Right lobe of liver (tissue), 6 donors: Measurements from ENCODE around the gene TUBB2B. TPM values are rescaled to one million over a fixed set of nuclear protein-coding genes. Genes with fewer than 3 reads are reported as not detected.

Source experiments
- ATAC-seq, 4 donors: fragments of 200-7000 bp; cut with Tn5 transposase; one replicate each; pipeline ENCODE4 v1.9.1; 2020; ENCODE audit warnings: mild to moderate bottlenecking in 4 of 4, moderate library complexity in 4 of 4
- DNase-seq, 3 donors: peaks; one replicate each; pipeline ENCODE4 v3.0.0-alpha.2; 2020
- H3K27ac ChIP-seq, 3 donors: fragments of 200-600 bp; one replicate each; pipeline ENCODE4 v1.8.0; 2022
- H3K27me3 ChIP-seq, 2 donors: fragments of 200-600 bp; one replicate each; pipeline ENCODE4 v1.8.0; 2022
- H3K36me3 ChIP-seq, 4 donors: fragments of 200-600 bp; sonication (generic) in 1 of 4; one replicate each; pipeline versions ENCODE4 v1.5.1 to v1.8.0; 2017 to 2022; ENCODE audit warnings: control low read depth in 1 of 4
- H3K4me1 ChIP-seq, 4 donors: fragments of 200-600 bp; sonication (generic) in 1 of 4; one replicate each; pipeline versions ENCODE4 v1.5.1 to v1.8.0; 2017 to 2022; ENCODE audit warnings: control low read depth in 1 of 4
- H3K4me3 ChIP-seq, 3 donors: fragments of 200-600 bp; one replicate each; pipeline ENCODE4 v1.8.0; 2022
- H3K9me3 ChIP-seq, 4 donors: fragments of 200-600 bp; sonication (generic) in 1 of 4; one replicate each; pipeline versions ENCODE4 v1.5.1 to v1.8.0; 2017 to 2022; ENCODE audit warnings: control low read depth in 1 of 4
- POLR2A ChIP-seq: fragments of 450-650 bp; IDR thresholded peaks from one replicate; pipeline ENCODE4 v1.6.1; 2017; ENCODE audit warnings: antibody characterized with exemption, mild to moderate bottlenecking
- WGBS: methylation state at CpG from one replicate; pipeline ENCODE4 v1.1.6; 2018; ENCODE audit warnings: low coverage, low lambda C conversion rate; ENCODE audit not compliant: insufficient coverage; ENCODE audit errors: missing lambda C conversion rate; 5-methylcytosine and 5-hydroxymethylcytosine counted together
- intact Hi-C, 2 donors: fragments of 100-400 bp; cut with DNase I; formaldehyde crosslinking; loops; one replicate each; pipeline versions ENCODE4 v1.11.2 to v1.14.1; 2022
- total RNA-seq, 6 experiments: library from RNA; depleted of rRNA in 2 of 6; stranded (reverse); fragments of >200 nt in 2 of 6; fragmentation: NEBNext Ultra II Directional in 3 of 6; extraction: Animal tissue kit (Norgen Biotek cat#: 25700) in 3 of 6; gene quantifications; one replicate each; pipeline versions ENCODE4 v1.1.0 to v1.2.4, GENCODE V29; 2016 to 2023
- TF ChIP-seq, protein P1 (sequence below), 4 donors: fragments of 200-600 bp in 3 of 4; fragments of 450-650 bp in 1 of 4; IDR thresholded peaks; one replicate each; pipeline versions ENCODE4 v1.5.1 to v1.8.0; 2016 to 2022; ENCODE audit warnings: antibody characterized with exemption in 4 of 4, mild to moderate bottlenecking in 2 of 4
- donor health status: DM: no; HTN: yes; CAD: no.
- donor health status: DM: no; HTN: no; CAD: no.
- donor health status: DM: no; HTN: no; CAD: no.
- donor health status: DM: no; HTN: yes; CAD: no.
- donor health status: DM: no; HTN: yes; CAD: no.

The TUBB2B gene
- total RNA-seq, 6 experiments from 2014 or later, result 1.0 to 3.9 (median 2.5) TPM

DNA sequence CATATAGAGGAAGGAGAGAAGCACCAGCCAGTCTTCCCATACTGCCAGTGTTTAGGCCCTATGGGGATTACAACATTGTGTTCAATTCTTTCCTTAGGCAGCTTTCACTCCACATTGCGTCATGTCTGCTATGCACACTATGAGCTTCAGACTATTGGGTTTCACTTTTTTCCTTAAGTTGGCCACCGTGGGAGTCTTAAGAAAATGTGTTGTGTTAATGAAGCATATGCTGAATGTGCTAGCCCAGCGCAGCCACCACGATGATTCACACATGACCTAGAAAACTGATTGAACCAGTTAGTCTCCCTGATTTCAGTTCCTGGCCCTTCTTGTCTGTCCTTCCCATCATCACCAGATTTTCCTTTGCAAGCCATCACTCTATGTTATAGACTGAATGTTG, 21.5 kb downstream of the TUBB2B start:
- 93% methylated on average over 3 of the region's 4 CpGs for WGBS
- H3K27me3 ChIP-seq, result no peaks in the 10 kb centered on the region
- H3K9me3 ChIP-seq, result no peaks in the 10 kb centered on the region
- no peaks in the 10 kb centered on the region for H3K4me1 ChIP-seq
- H3K36me3 ChIP-seq, result no peaks in the 10 kb centered on the region
- H3K27ac ChIP-seq, result no peak overlapping the region
- TF ChIP-seq POLR2A, result no peak
- TF ChIP-seq, protein P1, sequence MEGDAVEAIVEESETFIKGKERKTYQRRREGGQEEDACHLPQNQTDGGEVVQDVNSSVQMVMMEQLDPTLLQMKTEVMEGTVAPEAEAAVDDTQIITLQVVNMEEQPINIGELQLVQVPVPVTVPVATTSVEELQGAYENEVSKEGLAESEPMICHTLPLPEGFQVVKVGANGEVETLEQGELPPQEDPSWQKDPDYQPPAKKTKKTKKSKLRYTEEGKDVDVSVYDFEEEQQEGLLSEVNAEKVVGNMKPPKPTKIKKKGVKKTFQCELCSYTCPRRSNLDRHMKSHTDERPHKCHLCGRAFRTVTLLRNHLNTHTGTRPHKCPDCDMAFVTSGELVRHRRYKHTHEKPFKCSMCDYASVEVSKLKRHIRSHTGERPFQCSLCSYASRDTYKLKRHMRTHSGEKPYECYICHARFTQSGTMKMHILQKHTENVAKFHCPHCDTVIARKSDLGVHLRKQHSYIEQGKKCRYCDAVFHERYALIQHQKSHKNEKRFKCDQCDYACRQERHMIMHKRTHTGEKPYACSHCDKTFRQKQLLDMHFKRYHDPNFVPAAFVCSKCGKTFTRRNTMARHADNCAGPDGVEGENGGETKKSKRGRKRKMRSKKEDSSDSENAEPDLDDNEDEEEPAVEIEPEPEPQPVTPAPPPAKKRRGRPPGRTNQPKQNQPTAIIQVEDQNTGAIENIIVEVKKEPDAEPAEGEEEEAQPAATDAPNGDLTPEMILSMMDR (IDR thresholded peaks at IDR 0.05), result no peak
- no peak overlapping the region for H3K4me3 ChIP-seq
- intact Hi-C loops, result no loop called here
- no peak for ATAC-seq
- no peak for DNase-seq

DNA sequence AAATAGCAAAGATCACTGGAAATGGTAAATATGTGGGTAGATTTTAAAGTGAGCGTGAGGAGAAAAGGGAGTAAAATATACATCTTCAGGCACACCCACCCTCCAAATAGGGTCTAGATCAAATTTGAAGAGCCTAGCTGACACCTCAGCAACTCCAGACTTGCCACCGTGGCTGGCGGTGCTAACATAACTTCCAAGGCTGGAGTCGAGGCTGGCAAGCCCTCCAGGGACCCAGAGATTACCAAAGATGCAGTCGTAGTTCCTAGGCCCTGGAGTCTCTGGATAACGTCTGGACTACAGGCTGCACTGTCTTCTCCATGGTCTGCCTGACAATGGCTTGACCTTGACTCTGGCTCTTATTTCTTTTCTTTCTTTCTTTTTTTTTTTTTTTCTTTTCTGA, 22.5 kb downstream of the TUBB2B start:
- no peaks in the 10 kb centered on the region for H3K27me3 ChIP-seq
- no peak overlapping the region for H3K27ac ChIP-seq
- TF ChIP-seq, protein P1 (IDR thresholded peaks at IDR 0.05), result no peak
- TF ChIP-seq POLR2A, result no peak
- no peak overlapping the region for H3K4me3 ChIP-seq
- ATAC-seq (no peak), DNase-seq (no peak)
- no peaks in the 10 kb centered on the region for H3K36me3 ChIP-seq
- no peaks in the 10 kb centered on the region for H3K4me1 ChIP-seq
- H3K9me3 ChIP-seq, result no peaks in the 10 kb centered on the region
- intact Hi-C loops, result no loop called here
- WGBS, result 84% methylated on average over 2 of the region's 6 CpGs

DNA sequence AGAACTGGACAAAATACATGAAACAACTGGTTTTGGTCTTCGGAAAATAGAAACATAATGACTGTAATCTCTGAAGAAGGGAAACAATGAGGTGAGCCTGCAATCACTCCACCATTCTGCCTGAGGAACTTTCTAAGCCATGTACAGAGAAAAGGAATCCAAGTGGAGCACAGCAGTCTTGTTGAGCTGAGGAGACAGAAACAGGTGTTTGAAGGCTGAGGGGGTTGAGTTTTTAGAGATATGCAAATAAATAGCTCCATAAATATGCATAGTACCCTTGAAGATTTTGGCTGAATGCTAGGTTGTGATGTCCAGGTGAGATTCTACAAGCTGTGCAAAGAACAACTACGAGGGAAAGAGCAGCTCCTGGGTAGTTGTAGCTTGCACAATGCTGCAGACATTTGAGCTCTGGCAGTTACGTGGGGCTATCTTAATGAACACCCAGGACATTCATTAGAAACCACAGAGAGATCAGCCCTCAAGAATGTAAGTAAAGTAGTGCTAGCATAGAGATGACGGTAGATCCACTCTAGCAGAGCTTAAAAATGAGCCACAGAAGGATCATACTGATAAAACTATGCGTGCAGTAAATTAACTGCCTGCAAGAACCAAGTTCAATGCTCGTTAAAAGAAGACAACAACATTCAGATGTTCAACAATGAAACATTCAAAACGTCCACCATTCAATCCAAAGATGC, 24.3 kb downstream of the TUBB2B start:
- H3K9me3 ChIP-seq, result no peaks in the 10 kb centered on the region
- intact Hi-C loops, result no loop called here
- no peaks in the 10 kb centered on the region for H3K36me3 ChIP-seq
- WGBS, result 60% methylated on average over 7 of the region's 7 CpGs
- DNase-seq (no peak), ATAC-seq (no peak)
- no peak for TF ChIP-seq POLR2A
- TF ChIP-seq, protein P1 (IDR thresholded peaks at IDR 0.05), result no peak
- no peak overlapping the region for H3K27ac ChIP-seq
- no peaks in the 10 kb centered on the region for H3K27me3 ChIP-seq
- H3K4me3 ChIP-seq, result no peak overlapping the region
- no peaks in the 10 kb centered on the region for H3K4me1 ChIP-seq

DNA sequence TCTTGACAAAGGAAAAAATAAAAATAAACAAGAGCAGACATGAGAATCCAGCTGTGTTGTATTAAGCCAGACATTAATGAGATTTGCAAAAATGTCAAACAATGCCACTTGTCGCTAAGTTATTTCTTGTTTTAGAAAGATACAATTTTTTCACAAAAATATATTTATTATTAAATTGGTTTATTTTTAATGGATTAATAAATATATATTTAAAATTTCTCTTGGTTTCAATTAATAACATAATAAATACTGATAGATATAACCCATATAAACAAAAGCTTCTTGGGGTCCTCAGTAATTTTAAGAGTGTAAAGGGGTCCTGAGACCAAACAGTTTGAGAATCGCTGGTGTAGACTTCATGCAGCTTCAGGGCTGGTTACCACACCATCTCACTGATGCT, 26.1 kb downstream of the TUBB2B start:
- H3K4me3 ChIP-seq, result no peak overlapping the region
- WGBS, result 83% methylated on average over 2 of the region's 2 CpGs
- ATAC-seq (no peak), DNase-seq (no peak)
- no peaks in the 10 kb centered on the region for H3K9me3 ChIP-seq
- H3K27me3 ChIP-seq, result no peaks in the 10 kb centered on the region
- H3K36me3 ChIP-seq, result no peaks in the 10 kb centered on the region
- H3K27ac ChIP-seq, result no peak overlapping the region
- intact Hi-C loops, result no loop called here
- TF ChIP-seq, protein P1 (IDR thresholded peaks at IDR 0.05), result no peak
- TF ChIP-seq POLR2A, result no peak
- H3K4me1 ChIP-seq, result no peaks in the 10 kb centered on the region

DNA sequence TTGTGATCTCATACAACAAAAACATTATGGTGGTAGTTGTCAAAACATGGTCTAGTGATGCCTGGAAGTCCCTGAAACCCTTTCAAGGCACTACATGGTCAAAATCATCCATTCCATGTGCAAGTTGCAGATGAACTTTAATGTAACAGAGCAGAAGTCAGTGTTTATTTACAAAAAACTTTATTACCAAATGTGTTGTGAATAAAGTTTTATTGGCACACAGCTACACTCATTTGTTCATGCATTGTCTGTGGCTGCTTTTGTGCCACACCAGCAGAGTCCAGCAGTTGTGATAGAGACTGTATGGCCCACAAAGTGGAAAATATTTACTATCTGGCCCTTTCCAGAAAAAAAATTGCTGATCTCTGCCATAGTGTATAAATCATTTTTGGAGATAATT, 26.8 kb downstream of the TUBB2B start:
- no peaks in the 10 kb centered on the region for H3K36me3 ChIP-seq
- intact Hi-C loops, result no loop called here
- no peak for DNase-seq
- H3K4me3 ChIP-seq, result no peak overlapping the region
- ATAC-seq, result no peak
- no peaks in the 10 kb centered on the region for H3K9me3 ChIP-seq
- TF ChIP-seq, protein P1 (IDR thresholded peaks at IDR 0.05), result no peak
- no peak for TF ChIP-seq POLR2A
- H3K4me1 ChIP-seq, result no peaks in the 10 kb centered on the region
- no peak overlapping the region for H3K27ac ChIP-seq
- no peaks in the 10 kb centered on the region for H3K27me3 ChIP-seq
